Measurements from ENCODE around the gene FXYD6.

GRCh38 chr11:117871784-117872183, 4.7 kb downstream of the FXYD6 start:
- TF ChIP-seq CTCF (IDR thresholded peaks at IDR 0.05; ENCODE audit: insufficient read depth, low read depth, low read length) (no peak), EZH2 (IDR thresholded peaks at IDR 0.05; ENCODE audit: insufficient read depth, low read length) (no peak)
